K562 (cell line): ENCODE data around the gene BMP10. TPM values are rescaled to one million over a fixed set of nuclear protein-coding genes. Genes with fewer than 3 reads are reported as not detected.

Experiments used
- BCOR ChIP-seq: fragments of 450-650 bp; IDR thresholded peaks from 2 replicates; pipeline ENCODE4 v1.6.1; 2016
- ELF4 ChIP-seq: fragments of 450-650 bp; formaldehyde crosslinking; IDR thresholded peaks from 2 replicates; pipeline ENCODE4 v1.4.0; 2022; ENCODE audit warnings: missing genetic modification characterization
- EWSR1 ChIP-seq: fragments of 450-650 bp; IDR thresholded peaks from 2 replicates; pipeline ENCODE4 v1.6.1; 2018; ENCODE audit warnings: borderline replicate concordance, mild to moderate bottlenecking, low read depth, moderate library complexity; ENCODE audit not compliant: partially characterized antibody
- EZH2 ChIP-seq: IDR thresholded peaks from 2 replicates; pipeline ENCODE4 v1.6.1; 2012; ENCODE audit warnings: low read depth, mild to moderate bottlenecking, inconsistent platforms, low read length, borderline replicate concordance
- HMG20A ChIP-seq: fragments of 450-650 bp; formaldehyde crosslinking; conservative IDR thresholded peaks from 2 replicates; pipeline ENCODE4 v1.4.0; 2020; ENCODE audit warnings: mild to moderate bottlenecking, mixed read lengths
- HMGN3 ChIP-seq: IDR thresholded peaks from 2 replicates; pipeline ENCODE4 v1.6.1; 2011; ENCODE audit warnings: borderline replicate concordance, low read depth, mild to moderate bottlenecking, mixed read lengths, low read length; ENCODE audit not compliant: insufficient read length; ENCODE audit errors: extremely low read depth
- ILK ChIP-seq: fragments of 450-650 bp; IDR thresholded peaks from 2 replicates; pipeline ENCODE4 v1.6.1; 2016; ENCODE audit warnings: missing genetic modification characterization, low read depth, mild to moderate bottlenecking, missing compliant biosample characterization, moderate library complexity, borderline replicate concordance
- MTA1 ChIP-seq: fragments of 450-650 bp; IDR thresholded peaks from 2 replicates; pipeline ENCODE4 v1.6.1; 2017; ENCODE audit warnings: borderline replicate concordance
- MTF1 ChIP-seq: fragments of 250-450 bp; sonication (Bioruptor Pico); IDR thresholded peaks from 2 replicates; pipeline ENCODE4 v1.9.0; 2021; ENCODE audit warnings: moderate library complexity, mild to moderate bottlenecking, inconsistent platforms, borderline replicate concordance
- MXI1 ChIP-seq: IDR thresholded peaks from 2 replicates; pipeline ENCODE4 v1.6.1; 2011; ENCODE audit warnings: low read depth, mild to moderate bottlenecking, improper control_type of control experiment, low read length
- MYBL2 ChIP-seq, 2 experiments: fragments of 450-650 bp in 1 of 2; sonication (generic) in 1 of 2; formaldehyde crosslinking in 1 of 2; IDR thresholded peaks; 2 replicates each; pipeline versions ENCODE4 v1.6.1 to v1.8.1; 2017 to 2022; ENCODE audit warnings: borderline replicate concordance in 1 of 2, inconsistent platforms in 1 of 2, low read depth in 1 of 2, mild to moderate bottlenecking in 1 of 2, missing genetic modification reagents in 1 of 2, moderate library complexity in 1 of 2
- NFE2 ChIP-seq: IDR thresholded peaks from 2 replicates; pipeline ENCODE4 v1.6.1; 2014; ENCODE audit warnings: antibody characterized with exemption, low read depth
- NFIC ChIP-seq: fragments of 450-650 bp; IDR thresholded peaks from 2 replicates; pipeline ENCODE4 v1.6.1; 2017; ENCODE audit warnings: mild to moderate bottlenecking, inconsistent platforms
- PHB2 ChIP-seq: fragments of 450-650 bp; IDR thresholded peaks from 2 replicates; pipeline ENCODE4 v1.6.1; 2017; ENCODE audit warnings: low read depth
- POLR2B ChIP-seq: fragments of 450-650 bp; IDR thresholded peaks from 2 replicates; pipeline ENCODE4 v1.6.1; 2018; ENCODE audit warnings: low read depth; ENCODE audit not compliant: partially characterized antibody
- RBBP5 ChIP-seq: fragments of 200-600 bp; sonication (generic); IDR thresholded peaks from 2 replicates; pipeline ENCODE4 v1.6.1; 2012; ENCODE audit warnings: borderline replicate concordance, mild to moderate bottlenecking, low read length, control low read depth, inconsistent platforms; ENCODE audit not compliant: insufficient read depth, poor library complexity, severe bottlenecking
- ZBTB12 ChIP-seq: fragments of 250-450 bp; sonication (Bioruptor Pico); IDR thresholded peaks from 2 replicates; pipeline ENCODE4 v1.4.0; 2020
- ZNF609 ChIP-seq: sonication (generic); formaldehyde crosslinking; IDR thresholded peaks from 2 replicates; pipeline ENCODE4 v1.8.1; 2023; ENCODE audit warnings: missing genetic modification reagents, mild to moderate bottlenecking, borderline replicate concordance
- polyA plus RNA-seq, 8 experiments: library from polyadenylated mRNA; depleted of rRNA in 4 of 8; stranded (reverse) in 5 of 8; unstranded in 3 of 8; fragments of >200 nt; fragmentation: Nextera tagmentation in 2 of 8; fragmentation: Illumina TruSeq in 1 of 8; extraction: Ambion mirVana in 2 of 8; extraction: Trizol in 1 of 8; gene quantifications; 2 replicates each; pipeline versions ENCODE4 v1.2.1 to v1.2.3, GENCODE V29; 2011 to 2014; ENCODE audit warnings: inconsistent platforms in 1 of 8, missing spikeins in 1 of 8
- total RNA-seq, 7 experiments: library from RNA; depleted of rRNA in 6 of 7; stranded (reverse); fragments of >200 nt in 6 of 7; fragmentation: Illumina TruSeq in 2 of 7; extraction: Trizol in 2 of 7; gene quantifications; 2 replicates each; pipeline versions ENCODE4 v1.2.1 to v1.2.3, GENCODE V29; 2011 to 2021; ENCODE audit warnings: low replicate concordance in 1 of 7
- TF ChIP-seq, protein P1 (sequence below): sonication (generic); formaldehyde crosslinking; IDR thresholded peaks from 2 replicates; pipeline ENCODE4 v1.8.0; 2022; ENCODE audit warnings: mild to moderate bottlenecking, missing genetic modification reagents
- TF ChIP-seq, protein P2 (sequence below): sonication (generic); formaldehyde crosslinking; IDR thresholded peaks from 2 replicates; pipeline ENCODE4 v1.8.1; 2023; ENCODE audit warnings: mild to moderate bottlenecking, missing genetic modification reagents

Gene BMP10
- total and polyA plus RNA-seq, 9 of the 15 experiments (the other 6 are each of a cell fraction or from before 2014, with no cell fraction given): 0.11 to 0.91 (median 0.43) TPM

- TF ChIP-seq, protein P1, sequence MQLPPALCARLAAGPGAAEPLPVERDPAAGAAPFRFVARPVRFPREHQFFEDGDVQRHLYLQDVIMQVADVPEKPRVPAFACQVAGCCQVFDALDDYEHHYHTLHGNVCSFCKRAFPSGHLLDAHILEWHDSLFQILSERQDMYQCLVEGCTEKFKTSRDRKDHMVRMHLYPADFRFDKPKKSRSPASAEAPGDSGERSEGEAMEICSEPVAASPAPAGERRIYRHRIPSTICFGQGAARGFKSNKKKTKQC (CRISPR knock-in tag): no peak
- no peak for TF ChIP-seq HMGN3
- no peak for TF ChIP-seq HMG20A (CRISPR knock-in tag)
- no peak for TF ChIP-seq NFIC
- TF ChIP-seq NFE2: peak; percentile 41
- TF ChIP-seq ILK (tag): 0 out of 2 replicates have a peak, but pooled peaks have one; percentile 3
- no peak for TF ChIP-seq ZBTB12 (CRISPR knock-in tag)
- no peak for TF ChIP-seq PHB2
- no peak for TF ChIP-seq ZNF609 (CRISPR knock-in tag)
- TF ChIP-seq, protein P2, sequence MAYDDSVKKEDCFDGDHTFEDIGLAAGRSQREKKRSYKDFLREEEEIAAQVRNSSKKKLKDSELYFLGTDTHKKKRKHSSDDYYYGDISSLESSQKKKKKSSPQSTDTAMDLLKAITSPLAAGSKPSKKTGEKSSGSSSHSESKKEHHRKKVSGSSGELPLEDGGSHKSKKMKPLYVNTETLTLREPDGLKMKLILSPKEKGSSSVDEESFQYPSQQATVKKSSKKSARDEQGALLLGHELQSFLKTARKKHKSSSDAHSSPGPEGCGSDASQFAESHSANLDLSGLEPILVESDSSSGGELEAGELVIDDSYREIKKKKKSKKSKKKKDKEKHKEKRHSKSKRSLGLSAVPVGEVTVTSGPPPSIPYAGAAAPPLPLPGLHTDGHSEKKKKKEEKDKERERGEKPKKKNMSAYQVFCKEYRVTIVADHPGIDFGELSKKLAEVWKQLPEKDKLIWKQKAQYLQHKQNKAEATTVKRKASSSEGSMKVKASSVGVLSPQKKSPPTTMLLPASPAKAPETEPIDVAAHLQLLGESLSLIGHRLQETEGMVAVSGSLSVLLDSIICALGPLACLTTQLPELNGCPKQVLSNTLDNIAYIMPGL (CRISPR knock-in tag): no peak
- TF ChIP-seq ELF4 (CRISPR knock-in tag): no peak
- no peak for TF ChIP-seq MYBL2 (IDR thresholded peaks at IDR 0.05; ENCODE audit: low read depth)
- TF ChIP-seq MYBL2 (CRISPR knock-in tag; IDR thresholded peaks at IDR 0.05; ENCODE audit: borderline replicate concordance): no peak
- TF ChIP-seq MXI1: no peak
- no peak for TF ChIP-seq RBBP5
- no peak for TF ChIP-seq EWSR1
- no peak for TF ChIP-seq MTA1
- TF ChIP-seq BCOR: no peak
- TF ChIP-seq POLR2B: no peak
- no peak for TF ChIP-seq MTF1
- no peak for TF ChIP-seq EZH2
Measured at GRCh38 chr2:68849579-68850030, 21.6 kb downstream of the BMP10 start (continued).
